C4-2B (cell line): ENCODE measurements around the gene ABCD3.

Experiments used
- H3K27ac ChIP-seq: fragments of 450-650 bp; 2 replicates; pipeline ENCODE4 v1.5.1; 2017
- ZFX ChIP-seq: fragments of 450-650 bp; IDR thresholded peaks from 2 replicates; pipeline ENCODE4 v1.6.1; 2017
- TF ChIP-seq, protein P1 (sequence below): fragments of 450-650 bp; conservative IDR thresholded peaks from 2 replicates; pipeline ENCODE4 v1.5.1; 2017; ENCODE audit warnings: mild to moderate bottlenecking

The ABCD3 gene

GRCh38 chr1:94496076-94496755 lies 78.0 kb downstream of the ABCD3 start:
- H3K27ac ChIP-seq, result no peak overlapping the region
- TF ChIP-seq, protein P1, sequence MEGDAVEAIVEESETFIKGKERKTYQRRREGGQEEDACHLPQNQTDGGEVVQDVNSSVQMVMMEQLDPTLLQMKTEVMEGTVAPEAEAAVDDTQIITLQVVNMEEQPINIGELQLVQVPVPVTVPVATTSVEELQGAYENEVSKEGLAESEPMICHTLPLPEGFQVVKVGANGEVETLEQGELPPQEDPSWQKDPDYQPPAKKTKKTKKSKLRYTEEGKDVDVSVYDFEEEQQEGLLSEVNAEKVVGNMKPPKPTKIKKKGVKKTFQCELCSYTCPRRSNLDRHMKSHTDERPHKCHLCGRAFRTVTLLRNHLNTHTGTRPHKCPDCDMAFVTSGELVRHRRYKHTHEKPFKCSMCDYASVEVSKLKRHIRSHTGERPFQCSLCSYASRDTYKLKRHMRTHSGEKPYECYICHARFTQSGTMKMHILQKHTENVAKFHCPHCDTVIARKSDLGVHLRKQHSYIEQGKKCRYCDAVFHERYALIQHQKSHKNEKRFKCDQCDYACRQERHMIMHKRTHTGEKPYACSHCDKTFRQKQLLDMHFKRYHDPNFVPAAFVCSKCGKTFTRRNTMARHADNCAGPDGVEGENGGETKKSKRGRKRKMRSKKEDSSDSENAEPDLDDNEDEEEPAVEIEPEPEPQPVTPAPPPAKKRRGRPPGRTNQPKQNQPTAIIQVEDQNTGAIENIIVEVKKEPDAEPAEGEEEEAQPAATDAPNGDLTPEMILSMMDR, result no peak
- no peak for TF ChIP-seq ZFX

- TF ChIP-seq, protein P1, result no peak
- no peak for TF ChIP-seq ZFX
- no peak overlapping the region for H3K27ac ChIP-seq
Observed at GRCh38 chr1:94501426-94501825, 83.2 kb downstream of the ABCD3 start.

DNA sequence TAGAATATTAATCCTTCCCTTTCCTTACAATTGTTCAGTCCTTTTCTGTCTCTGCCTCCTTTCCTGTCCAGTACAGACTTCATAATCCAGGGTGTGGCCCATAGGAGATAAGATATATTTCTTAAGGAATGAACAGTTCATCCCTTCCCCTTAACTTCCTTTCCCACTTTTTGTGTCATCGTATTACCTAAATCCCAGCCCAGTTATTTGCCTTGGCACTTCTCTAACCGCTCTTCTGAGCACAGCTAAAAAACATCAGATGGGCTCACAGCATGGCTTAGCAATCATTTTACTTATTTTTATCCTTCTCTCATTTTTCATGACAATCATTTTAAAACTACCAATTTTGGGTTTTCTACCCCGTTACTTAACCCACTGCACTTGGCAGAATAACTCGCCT lies 83.7 kb downstream of the ABCD3 start:
- no peak overlapping the region for H3K27ac ChIP-seq
- no peak for TF ChIP-seq ZFX
- TF ChIP-seq, protein P1, result no peak

GRCh38 chr1:94503153-94503552 lies 85.0 kb downstream of the ABCD3 start:
- TF ChIP-seq, protein P1, result no peak
- no peak for TF ChIP-seq ZFX
- no peak overlapping the region for H3K27ac ChIP-seq

GRCh38 chr1:94504601-94505000 lies 86.4 kb downstream of the ABCD3 start:
- TF ChIP-seq, protein P1, result no peak

GRCh38 chr1:94512816-94513215 lies 94.6 kb downstream of the ABCD3 start:
- TF ChIP-seq ZFX, result no peak
- TF ChIP-seq, protein P1, result no peak
- no peak overlapping the region for H3K27ac ChIP-seq

More at GRCh38 chr1:94504601-94505000, 86.4 kb downstream of the ABCD3 start:
- H3K27ac ChIP-seq, result no peak overlapping the region

DNA sequence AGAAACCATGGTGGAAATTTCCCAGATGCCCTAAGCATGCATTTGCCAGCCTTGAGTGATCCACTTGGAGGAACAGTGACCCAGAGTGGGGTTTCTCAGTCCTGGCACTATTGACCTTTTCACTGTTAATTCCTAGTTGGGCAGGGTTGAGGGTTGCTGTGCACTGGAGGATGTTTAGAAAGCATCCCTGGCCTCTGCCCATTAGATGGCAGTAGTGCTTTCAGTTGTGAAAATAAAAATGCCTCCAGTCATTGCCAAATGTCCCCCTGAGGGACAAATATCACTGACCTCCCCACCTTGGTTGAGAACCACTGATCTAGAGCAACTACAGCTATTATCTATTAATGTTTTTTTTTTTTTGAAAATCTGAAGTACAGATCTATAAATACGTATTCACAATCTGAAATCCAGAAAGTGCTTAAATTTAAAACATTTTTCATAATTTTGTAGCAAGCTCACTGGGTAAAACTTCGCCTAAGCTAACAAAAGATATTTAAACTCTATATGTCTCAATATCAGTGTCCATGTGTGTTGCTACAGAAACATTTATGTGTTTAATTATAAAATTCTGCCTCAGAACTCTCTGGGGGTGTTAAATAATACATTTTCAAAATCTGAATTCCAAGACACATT lies 96.0 kb downstream of the ABCD3 start:
- no peak overlapping the region for H3K27ac ChIP-seq
- TF ChIP-seq ZFX, result no peak
- TF ChIP-seq, protein P1, result peak; percentile 86
